WTC11 (cell line): Measurements from ENCODE around the gene TBC1D4. TPM values are rescaled to one million over a fixed set of nuclear protein-coding genes. Genes with fewer than 3 reads are reported as not detected.

ENCODE experiments used
- ATAC-seq: fragments of 200-7000 bp; cut with Tn5 transposase; 2 replicates; pipeline ENCODE4 v1.10.0; 2021; ENCODE audit warnings: mild to moderate bottlenecking, moderate library complexity
- CTCF ChIA-PET: fragments of 300-600 bp; sonication (Branson Sonifier 250); formaldehyde crosslinking; loops from one replicate; lab custom pipeline; 2021; ENCODE audit warnings: antibody characterized with exemption; lab: Charles Lee
- POLR2A ChIA-PET: fragments of 350-600 bp; sonication (Branson Sonifier 250); formaldehyde crosslinking; loops from one replicate; lab custom pipeline; 2021; ENCODE audit warnings: antibody characterized with exemption; lab: Charles Lee
- DNase-seq: peaks from one replicate; pipeline ENCODE4 v3.0.0; 2021; ENCODE audit warnings: low spot score
- H3K27ac Mint-ChIP-seq: 2 replicates; pipeline ENCODE4 v1.8.0; 2021; ENCODE audit warnings: mixed read lengths
- H3K27me3 Mint-ChIP-seq: 2 replicates; pipeline ENCODE4 v1.8.0; 2021; ENCODE audit warnings: low read depth, mild to moderate bottlenecking, moderate library complexity, mixed read lengths
- H3K36me3 Mint-ChIP-seq: 2 replicates; pipeline ENCODE4 v1.8.0; 2021; ENCODE audit warnings: mixed read lengths
- H3K4me1 Mint-ChIP-seq: 2 replicates; pipeline ENCODE4 v1.8.0; 2022; ENCODE audit warnings: mixed read lengths
- H3K4me3 Mint-ChIP-seq: 2 replicates; pipeline ENCODE4 v1.8.0; 2021; ENCODE audit warnings: mild to moderate bottlenecking, moderate library complexity, mixed read lengths
- H3K9me3 Mint-ChIP-seq: 2 replicates; pipeline ENCODE4 v1.8.0; 2021; ENCODE audit warnings: mixed read lengths
- E2F1 ChIP-seq: sonication (generic); formaldehyde crosslinking; IDR thresholded peaks from 2 replicates; pipeline ENCODE4 v1.8.0; 2022; ENCODE audit warnings: mild to moderate bottlenecking, missing genetic modification reagents
- FOXJ3 ChIP-seq: sonication (generic); formaldehyde crosslinking; IDR thresholded peaks from 2 replicates; pipeline ENCODE4 v1.9.0; 2021; ENCODE audit warnings: missing genetic modification reagents, mild to moderate bottlenecking, borderline replicate concordance
- GRHL2 ChIP-seq: fragments of 250-450 bp; sonication (Bioruptor Pico); IDR thresholded peaks from 2 replicates; pipeline ENCODE4 v1.8.0; 2022; ENCODE audit warnings: mild to moderate bottlenecking, moderate library complexity; ENCODE audit not compliant: insufficient replicate concordance, severe bottlenecking
- HMGXB4 ChIP-seq: sonication (generic); formaldehyde crosslinking; IDR thresholded peaks from 2 replicates; pipeline ENCODE4 v1.8.1; 2023; ENCODE audit warnings: mild to moderate bottlenecking, moderate library complexity, missing genetic modification reagents
- JAZF1 ChIP-seq: fragments of 250-450 bp; sonication (Bioruptor Pico); IDR thresholded peaks from 2 replicates; pipeline ENCODE4 v1.9.0; 2021; ENCODE audit warnings: moderate library complexity, mild to moderate bottlenecking, inconsistent platforms
- MXD4 ChIP-seq: fragments of 250-450 bp; sonication (Bioruptor Pico); IDR thresholded peaks from 2 replicates; pipeline ENCODE4 v1.8.0; 2021; ENCODE audit warnings: mild to moderate bottlenecking, moderate library complexity, borderline replicate concordance
- NR3C1 ChIP-seq: sonication (generic); formaldehyde crosslinking; conservative IDR thresholded peaks from 2 replicates; pipeline ENCODE4 v1.8.1; 2023; ENCODE audit warnings: low read depth, mild to moderate bottlenecking, missing genetic modification reagents
- SP1 ChIP-seq: sonication (generic); formaldehyde crosslinking; conservative IDR thresholded peaks from 2 replicates; pipeline ENCODE4 v1.8.1; 2022; ENCODE audit warnings: missing genetic modification reagents
- ZNF121 ChIP-seq: sonication (generic); formaldehyde crosslinking; IDR thresholded peaks from 2 replicates; pipeline ENCODE4 v1.8.0; 2023; ENCODE audit warnings: missing genetic modification reagents
- ZNF416 ChIP-seq: fragments of 250-450 bp; sonication (Bioruptor Pico); IDR thresholded peaks from 2 replicates; pipeline ENCODE4 v1.9.0; 2021; ENCODE audit warnings: mild to moderate bottlenecking, inconsistent platforms
- total RNA-seq: library from RNA; stranded (reverse); gene quantifications from 3 replicates; pipeline ENCODE4 v1.2.3, GENCODE V29; 2021
- TF ChIP-seq, protein P1 (sequence below): sonication (generic); formaldehyde crosslinking; IDR thresholded peaks from 2 replicates; pipeline ENCODE4 v1.8.1; 2022; ENCODE audit warnings: low read depth, mild to moderate bottlenecking, moderate library complexity, missing genetic modification reagents, borderline replicate concordance
- TF ChIP-seq, protein P2 (sequence below): fragments of 250-450 bp; sonication (Bioruptor Pico); IDR thresholded peaks from 2 replicates; pipeline ENCODE4 v1.9.0; 2021; ENCODE audit warnings: mild to moderate bottlenecking, borderline replicate concordance
- TF ChIP-seq, protein P3 (sequence below): sonication (generic); formaldehyde crosslinking; conservative IDR thresholded peaks from 2 replicates; pipeline ENCODE4 v1.8.1; 2022; ENCODE audit warnings: mild to moderate bottlenecking, missing genetic modification reagents
- TF ChIP-seq, protein P4 (sequence below): sonication (generic); formaldehyde crosslinking; IDR thresholded peaks from 2 replicates; pipeline ENCODE4 v1.8.1; 2023; ENCODE audit warnings: mild to moderate bottlenecking, missing genetic modification reagents
- TF ChIP-seq, protein P5 (sequence below): sonication (generic); formaldehyde crosslinking; IDR thresholded peaks from 2 replicates; pipeline ENCODE4 v1.8.1; 2023; ENCODE audit warnings: mild to moderate bottlenecking, missing genetic modification reagents, borderline replicate concordance

TBC1D4 gene
- total RNA-seq, 1 experiment from 2014 or later: 37.1 TPM

- CTCF ChIA-PET: no interaction called here
- Mint-ChIP-seq H3K27ac (no peak overlapping the region), H3K27me3 (no peaks in the 10 kb centered on the region), H3K36me3 (peaks cover 39% of the 10 kb centered on the region), H3K4me1 (no peaks in the 10 kb centered on the region), H3K4me3 (no peak overlapping the region), H3K9me3 (peaks cover 8% of the 10 kb centered on the region; the same call in 1 of the 2 replicates)
- ATAC-seq: no peak
- TF ChIP-seq, protein P1, sequence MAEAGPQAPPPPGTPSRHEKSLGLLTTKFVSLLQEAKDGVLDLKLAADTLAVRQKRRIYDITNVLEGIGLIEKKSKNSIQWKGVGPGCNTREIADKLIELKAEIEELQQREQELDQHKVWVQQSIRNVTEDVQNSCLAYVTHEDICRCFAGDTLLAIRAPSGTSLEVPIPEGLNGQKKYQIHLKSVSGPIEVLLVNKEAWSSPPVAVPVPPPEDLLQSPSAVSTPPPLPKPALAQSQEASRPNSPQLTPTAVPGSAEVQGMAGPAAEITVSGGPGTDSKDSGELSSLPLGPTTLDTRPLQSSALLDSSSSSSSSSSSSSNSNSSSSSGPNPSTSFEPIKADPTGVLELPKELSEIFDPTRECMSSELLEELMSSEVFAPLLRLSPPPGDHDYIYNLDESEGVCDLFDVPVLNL: no peak
- TF ChIP-seq, protein P2, sequence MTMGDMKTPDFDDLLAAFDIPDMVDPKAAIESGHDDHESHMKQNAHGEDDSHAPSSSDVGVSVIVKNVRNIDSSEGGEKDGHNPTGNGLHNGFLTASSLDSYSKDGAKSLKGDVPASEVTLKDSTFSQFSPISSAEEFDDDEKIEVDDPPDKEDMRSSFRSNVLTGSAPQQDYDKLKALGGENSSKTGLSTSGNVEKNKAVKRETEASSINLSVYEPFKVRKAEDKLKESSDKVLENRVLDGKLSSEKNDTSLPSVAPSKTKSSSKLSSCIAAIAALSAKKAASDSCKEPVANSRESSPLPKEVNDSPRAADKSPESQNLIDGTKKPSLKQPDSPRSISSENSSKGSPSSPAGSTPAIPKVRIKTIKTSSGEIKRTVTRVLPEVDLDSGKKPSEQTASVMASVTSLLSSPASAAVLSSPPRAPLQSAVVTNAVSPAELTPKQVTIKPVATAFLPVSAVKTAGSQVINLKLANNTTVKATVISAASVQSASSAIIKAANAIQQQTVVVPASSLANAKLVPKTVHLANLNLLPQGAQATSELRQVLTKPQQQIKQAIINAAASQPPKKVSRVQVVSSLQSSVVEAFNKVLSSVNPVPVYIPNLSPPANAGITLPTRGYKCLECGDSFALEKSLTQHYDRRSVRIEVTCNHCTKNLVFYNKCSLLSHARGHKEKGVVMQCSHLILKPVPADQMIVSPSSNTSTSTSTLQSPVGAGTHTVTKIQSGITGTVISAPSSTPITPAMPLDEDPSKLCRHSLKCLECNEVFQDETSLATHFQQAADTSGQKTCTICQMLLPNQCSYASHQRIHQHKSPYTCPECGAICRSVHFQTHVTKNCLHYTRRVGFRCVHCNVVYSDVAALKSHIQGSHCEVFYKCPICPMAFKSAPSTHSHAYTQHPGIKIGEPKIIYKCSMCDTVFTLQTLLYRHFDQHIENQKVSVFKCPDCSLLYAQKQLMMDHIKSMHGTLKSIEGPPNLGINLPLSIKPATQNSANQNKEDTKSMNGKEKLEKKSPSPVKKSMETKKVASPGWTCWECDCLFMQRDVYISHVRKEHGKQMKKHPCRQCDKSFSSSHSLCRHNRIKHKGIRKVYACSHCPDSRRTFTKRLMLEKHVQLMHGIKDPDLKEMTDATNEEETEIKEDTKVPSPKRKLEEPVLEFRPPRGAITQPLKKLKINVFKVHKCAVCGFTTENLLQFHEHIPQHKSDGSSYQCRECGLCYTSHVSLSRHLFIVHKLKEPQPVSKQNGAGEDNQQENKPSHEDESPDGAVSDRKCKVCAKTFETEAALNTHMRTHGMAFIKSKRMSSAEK (CRISPR knock-in tag): no peak
- TF ChIP-seq, protein P3, sequence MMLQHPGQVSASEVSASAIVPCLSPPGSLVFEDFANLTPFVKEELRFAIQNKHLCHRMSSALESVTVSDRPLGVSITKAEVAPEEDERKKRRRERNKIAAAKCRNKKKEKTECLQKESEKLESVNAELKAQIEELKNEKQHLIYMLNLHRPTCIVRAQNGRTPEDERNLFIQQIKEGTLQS: no peak
- TF ChIP-seq NR3C1 (CRISPR knock-in tag): no peak
- no peak for TF ChIP-seq GRHL2 (CRISPR knock-in tag)
- no peak for DNase-seq
- POLR2A ChIA-PET: no interaction called here
These were observed 134.0 kb downstream of the TBC1D4 start for GRCh38 chr13:75347925-75348324.

- POLR2A ChIA-PET: no interaction called here
- no peak for DNase-seq
- Mint-ChIP-seq H3K4me1 (no peaks in the 10 kb centered on the region), H3K27ac (no peak overlapping the region), H3K9me3 (peaks cover 8% of the 10 kb centered on the region; the same call in 1 of the 2 replicates), H3K27me3 (no peaks in the 10 kb centered on the region), H3K4me3 (no peak overlapping the region), H3K36me3 (peaks cover 37% of the 10 kb centered on the region)
- CTCF ChIA-PET: no interaction called here
- no peak for ATAC-seq
- TF ChIP-seq HMGXB4 (CRISPR knock-in tag) (no peak), ZNF121 (CRISPR knock-in tag) (no peak), SP1 (CRISPR knock-in tag) (no peak), E2F1 (CRISPR knock-in tag) (no peak), JAZF1 (CRISPR knock-in tag) (no peak), MXD4 (CRISPR knock-in tag) (no peak), FOXJ3 (CRISPR knock-in tag) (no peak), ZNF416 (CRISPR knock-in tag) (no peak)
- TF ChIP-seq, protein P4, sequence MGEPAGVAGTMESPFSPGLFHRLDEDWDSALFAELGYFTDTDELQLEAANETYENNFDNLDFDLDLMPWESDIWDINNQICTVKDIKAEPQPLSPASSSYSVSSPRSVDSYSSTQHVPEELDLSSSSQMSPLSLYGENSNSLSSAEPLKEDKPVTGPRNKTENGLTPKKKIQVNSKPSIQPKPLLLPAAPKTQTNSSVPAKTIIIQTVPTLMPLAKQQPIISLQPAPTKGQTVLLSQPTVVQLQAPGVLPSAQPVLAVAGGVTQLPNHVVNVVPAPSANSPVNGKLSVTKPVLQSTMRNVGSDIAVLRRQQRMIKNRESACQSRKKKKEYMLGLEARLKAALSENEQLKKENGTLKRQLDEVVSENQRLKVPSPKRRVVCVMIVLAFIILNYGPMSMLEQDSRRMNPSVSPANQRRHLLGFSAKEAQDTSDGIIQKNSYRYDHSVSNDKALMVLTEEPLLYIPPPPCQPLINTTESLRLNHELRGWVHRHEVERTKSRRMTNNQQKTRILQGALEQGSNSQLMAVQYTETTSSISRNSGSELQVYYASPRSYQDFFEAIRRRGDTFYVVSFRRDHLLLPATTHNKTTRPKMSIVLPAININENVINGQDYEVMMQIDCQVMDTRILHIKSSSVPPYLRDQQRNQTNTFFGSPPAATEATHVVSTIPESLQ (CRISPR knock-in tag): no peak
- TF ChIP-seq, protein P2 (CRISPR knock-in tag): no peak
- TF ChIP-seq, protein P5, sequence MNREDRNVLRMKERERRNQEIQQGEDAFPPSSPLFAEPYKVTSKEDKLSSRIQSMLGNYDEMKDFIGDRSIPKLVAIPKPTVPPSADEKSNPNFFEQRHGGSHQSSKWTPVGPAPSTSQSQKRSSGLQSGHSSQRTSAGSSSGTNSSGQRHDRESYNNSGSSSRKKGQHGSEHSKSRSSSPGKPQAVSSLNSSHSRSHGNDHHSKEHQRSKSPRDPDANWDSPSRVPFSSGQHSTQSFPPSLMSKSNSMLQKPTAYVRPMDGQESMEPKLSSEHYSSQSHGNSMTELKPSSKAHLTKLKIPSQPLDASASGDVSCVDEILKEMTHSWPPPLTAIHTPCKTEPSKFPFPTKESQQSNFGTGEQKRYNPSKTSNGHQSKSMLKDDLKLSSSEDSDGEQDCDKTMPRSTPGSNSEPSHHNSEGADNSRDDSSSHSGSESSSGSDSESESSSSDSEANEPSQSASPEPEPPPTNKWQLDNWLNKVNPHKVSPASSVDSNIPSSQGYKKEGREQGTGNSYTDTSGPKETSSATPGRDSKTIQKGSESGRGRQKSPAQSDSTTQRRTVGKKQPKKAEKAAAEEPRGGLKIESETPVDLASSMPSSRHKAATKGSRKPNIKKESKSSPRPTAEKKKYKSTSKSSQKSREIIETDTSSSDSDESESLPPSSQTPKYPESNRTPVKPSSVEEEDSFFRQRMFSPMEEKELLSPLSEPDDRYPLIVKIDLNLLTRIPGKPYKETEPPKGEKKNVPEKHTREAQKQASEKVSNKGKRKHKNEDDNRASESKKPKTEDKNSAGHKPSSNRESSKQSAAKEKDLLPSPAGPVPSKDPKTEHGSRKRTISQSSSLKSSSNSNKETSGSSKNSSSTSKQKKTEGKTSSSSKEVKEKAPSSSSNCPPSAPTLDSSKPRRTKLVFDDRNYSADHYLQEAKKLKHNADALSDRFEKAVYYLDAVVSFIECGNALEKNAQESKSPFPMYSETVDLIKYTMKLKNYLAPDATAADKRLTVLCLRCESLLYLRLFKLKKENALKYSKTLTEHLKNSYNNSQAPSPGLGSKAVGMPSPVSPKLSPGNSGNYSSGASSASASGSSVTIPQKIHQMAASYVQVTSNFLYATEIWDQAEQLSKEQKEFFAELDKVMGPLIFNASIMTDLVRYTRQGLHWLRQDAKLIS (CRISPR knock-in tag): no peak
These were observed 134.5 kb downstream of the TBC1D4 start for GRCh38 chr13:75347457-75347856.
